ENCODE data around the gene POLL. TPM values are rescaled to one million over a fixed set of nuclear protein-coding genes. Genes with fewer than 3 reads are reported as not detected.

Gene POLL
- total RNA-seq, 4 donors from 2014 or later, result 23.9 to 89.8 (median 29.8) TPM

DNA sequence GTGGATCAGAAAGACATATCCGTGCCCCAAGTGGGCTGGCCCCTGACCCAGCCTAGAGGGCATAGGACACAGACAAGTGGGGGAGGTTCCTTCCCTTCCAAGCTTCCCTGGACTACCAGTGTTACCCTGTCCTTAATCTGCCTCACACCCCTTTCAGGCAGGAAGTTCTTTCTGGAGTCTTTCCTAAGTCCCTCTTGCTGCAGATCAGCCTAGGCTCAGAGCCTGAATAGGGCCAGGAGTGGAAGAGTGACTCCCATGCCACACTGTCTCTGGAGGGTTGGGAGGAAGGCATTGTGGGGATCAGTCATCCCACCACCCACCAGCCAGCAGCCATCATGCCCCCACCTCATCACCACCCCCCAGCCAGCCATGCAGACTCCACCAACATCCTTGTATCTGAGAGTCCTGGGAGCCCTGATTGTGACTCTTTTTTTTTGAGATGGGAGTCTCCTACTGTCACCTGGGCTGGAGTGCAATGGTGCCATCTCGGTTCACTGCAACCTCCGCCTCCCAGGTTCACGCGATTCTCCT, 22.6 kb downstream of the POLL start:
- Histone ChIP-seq H3K36me3 (no peaks in the 10 kb centered on the region), H3K9me3 (no peaks in the 10 kb centered on the region), H3K27ac (no peak overlapping the region), H3K4me1 (peaks cover 12 to 16% (median 15%) of the 10 kb centered on the region in 4 donors), H3K4me3 (no peak overlapping the region), H3K27me3 (peaks cover 76% of the 10 kb centered on the region)
- WGBS, 2 donors (ENCODE audit: low coverage in 1 of 2), result 67 to 80% methylated on average over 1 to 5 of the region's 5 CpGs
- DNase-seq, result no peak
- intact Hi-C loops (cut with DNase I; ENCODE audit: low total_unique reads) (no loop called here), in situ Hi-C loops (cut with MboI; ENCODE audit: low pct_ligation_motif_present in 1 of 4, low pct_unique_long_range_greater_than_20kb in 1 of 4, low sequenced_read_pairs in 3 of 4) (loop anchor here (10.0 to 25.0 kb wide), 4 partner anchors 253 to 353 kb away; no protein-coding TSS in a partner anchor)
- no peak for TF ChIP-seq EP300 (IDR thresholded peaks at IDR 0.05; ENCODE audit: low read depth)
- TF ChIP-seq POLR2A (IDR thresholded peaks at IDR 0.05), result no peak
- TF ChIP-seq, protein P1, sequence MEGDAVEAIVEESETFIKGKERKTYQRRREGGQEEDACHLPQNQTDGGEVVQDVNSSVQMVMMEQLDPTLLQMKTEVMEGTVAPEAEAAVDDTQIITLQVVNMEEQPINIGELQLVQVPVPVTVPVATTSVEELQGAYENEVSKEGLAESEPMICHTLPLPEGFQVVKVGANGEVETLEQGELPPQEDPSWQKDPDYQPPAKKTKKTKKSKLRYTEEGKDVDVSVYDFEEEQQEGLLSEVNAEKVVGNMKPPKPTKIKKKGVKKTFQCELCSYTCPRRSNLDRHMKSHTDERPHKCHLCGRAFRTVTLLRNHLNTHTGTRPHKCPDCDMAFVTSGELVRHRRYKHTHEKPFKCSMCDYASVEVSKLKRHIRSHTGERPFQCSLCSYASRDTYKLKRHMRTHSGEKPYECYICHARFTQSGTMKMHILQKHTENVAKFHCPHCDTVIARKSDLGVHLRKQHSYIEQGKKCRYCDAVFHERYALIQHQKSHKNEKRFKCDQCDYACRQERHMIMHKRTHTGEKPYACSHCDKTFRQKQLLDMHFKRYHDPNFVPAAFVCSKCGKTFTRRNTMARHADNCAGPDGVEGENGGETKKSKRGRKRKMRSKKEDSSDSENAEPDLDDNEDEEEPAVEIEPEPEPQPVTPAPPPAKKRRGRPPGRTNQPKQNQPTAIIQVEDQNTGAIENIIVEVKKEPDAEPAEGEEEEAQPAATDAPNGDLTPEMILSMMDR (IDR thresholded peaks at IDR 0.05), result no peak
- no peak for TF ChIP-seq POLR2AphosphoS5 (IDR thresholded peaks at IDR 0.05)

DNA sequence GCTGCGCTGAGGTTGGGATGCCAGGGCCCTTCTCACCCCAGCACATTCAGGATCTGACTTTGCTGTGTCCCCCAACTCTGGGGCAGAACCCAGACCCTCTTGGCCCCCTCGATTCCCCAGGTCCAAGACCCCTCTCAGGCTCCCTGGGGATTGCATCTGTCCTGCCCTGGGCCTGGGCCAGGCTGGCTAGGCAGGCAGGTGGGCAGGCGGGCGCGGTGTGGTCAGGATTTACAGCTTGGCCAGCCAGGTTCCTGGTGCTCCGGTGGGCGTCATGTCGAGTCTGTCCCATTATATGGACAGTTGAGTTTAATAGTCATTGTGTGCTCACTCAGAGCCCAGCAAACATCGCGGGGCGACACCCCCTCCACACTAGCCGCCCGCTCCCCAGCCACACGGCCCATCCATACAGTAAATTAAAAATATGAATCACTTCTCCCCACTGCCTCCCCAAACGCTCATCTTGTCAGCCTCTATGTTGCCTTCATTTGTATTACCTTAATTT, 23.5 kb downstream of the POLL start:
- Histone ChIP-seq H3K27me3 (peaks cover 70% of the 10 kb centered on the region), H3K4me3 (no peak overlapping the region), H3K9me3 (no peaks in the 10 kb centered on the region), H3K36me3 (no peaks in the 10 kb centered on the region), H3K27ac (no peak overlapping the region), H3K4me1 (peaks cover 6 to 9% (median 7%) of the 10 kb centered on the region in 4 donors)
- 68 to 73% methylated on average over 7 to 15 of the region's 15 CpGs for WGBS, 2 donors (ENCODE audit: low coverage in 1 of 2)
- TF ChIP-seq POLR2AphosphoS5 (IDR thresholded peaks at IDR 0.05) (no peak), POLR2A (IDR thresholded peaks at IDR 0.05) (no peak), EP300 (IDR thresholded peaks at IDR 0.05; ENCODE audit: low read depth) (no peak)
- TF ChIP-seq, protein P1 (IDR thresholded peaks at IDR 0.05), result no peak
- no peak for DNase-seq
- in situ Hi-C loops (cut with MboI; ENCODE audit: low pct_ligation_motif_present in 1 of 4, low pct_unique_long_range_greater_than_20kb in 1 of 4, low sequenced_read_pairs in 3 of 4) (loop anchor here (10.0 to 25.0 kb wide), 4 partner anchors 252 to 352 kb away; no protein-coding TSS in a partner anchor), intact Hi-C loops (cut with DNase I; ENCODE audit: low total_unique reads) (no loop called here)

- Histone ChIP-seq H3K9me3 (no peaks in the 10 kb centered on the region), H3K27me3 (peaks cover 60% of the 10 kb centered on the region), H3K4me1 (peaks cover 4 to 7% (median 5%) of the 10 kb centered on the region in 4 donors), H3K4me3 (no peak overlapping the region), H3K36me3 (no peaks in the 10 kb centered on the region), H3K27ac (no peak overlapping the region)
- DNase-seq, result no peak
- TF ChIP-seq EP300 (IDR thresholded peaks at IDR 0.05; ENCODE audit: low read depth) (no peak), POLR2AphosphoS5 (IDR thresholded peaks at IDR 0.05) (no peak), POLR2A (IDR thresholded peaks at IDR 0.05) (no peak)
- TF ChIP-seq, protein P1 (IDR thresholded peaks at IDR 0.05), result no peak
- 71% methylated on average over 11 of the region's 11 CpGs; no CpG with 5 or more reads in 1 of the 2 donors for WGBS, 2 donors (ENCODE audit: low coverage in 1 of 2)
- in situ Hi-C loops (cut with MboI; ENCODE audit: low pct_ligation_motif_present in 1 of 4, low pct_unique_long_range_greater_than_20kb in 1 of 4, low sequenced_read_pairs in 3 of 4), result loop anchor here (10.0 to 25.0 kb wide), 4 partner anchors 251 to 351 kb away; no protein-coding TSS in a partner anchor
- intact Hi-C loops (cut with DNase I; ENCODE audit: low total_unique reads), result no loop called here
Measured at GRCh38 chr10:101563497-101564040, 24.5 kb downstream of the POLL start.

DNA sequence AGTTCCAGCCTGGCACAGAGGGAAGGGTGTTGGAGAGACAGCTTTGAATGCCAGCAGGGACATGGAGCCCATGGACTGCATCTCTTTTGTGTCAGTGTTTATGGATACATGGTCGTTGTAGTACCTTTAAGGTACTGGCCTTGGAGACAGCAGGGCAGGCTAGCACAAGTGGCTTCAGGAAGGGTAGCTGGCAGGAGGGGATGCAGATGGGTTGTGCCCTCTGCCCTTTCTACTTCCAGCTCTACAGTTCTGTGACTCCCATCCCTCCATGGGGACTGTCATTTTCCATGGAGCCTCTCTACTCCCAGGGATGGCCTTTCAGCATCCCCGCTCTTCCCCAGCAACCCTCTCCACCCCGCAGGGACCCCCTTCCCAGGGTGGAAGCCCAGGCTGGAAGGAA, 25.1 kb downstream of the POLL start:
- H3K4me3 ChIP-seq, result no peak overlapping the region
- WGBS, 2 donors (ENCODE audit: low coverage in 1 of 2), result 73% methylated on average over 3 of the region's 3 CpGs; no CpG with 5 or more reads in 1 of the 2 donors
- H3K4me1 ChIP-seq, result peaks cover 4 to 7% (median 5%) of the 10 kb centered on the region in 4 donors
- no peak overlapping the region for H3K27ac ChIP-seq
- H3K36me3 ChIP-seq, result no peaks in the 10 kb centered on the region
- TF ChIP-seq POLR2A (IDR thresholded peaks at IDR 0.05), result no peak
- no peak for TF ChIP-seq POLR2AphosphoS5 (IDR thresholded peaks at IDR 0.05)
- TF ChIP-seq EP300 (IDR thresholded peaks at IDR 0.05; ENCODE audit: low read depth), result no peak
- TF ChIP-seq, protein P1 (IDR thresholded peaks at IDR 0.05), result no peak
- intact Hi-C loops (cut with DNase I; ENCODE audit: low total_unique reads) (no loop called here), in situ Hi-C loops (cut with MboI; ENCODE audit: low pct_ligation_motif_present in 1 of 4, low pct_unique_long_range_greater_than_20kb in 1 of 4, low sequenced_read_pairs in 3 of 4) (loop anchor here (10.0 to 25.0 kb wide), 4 partner anchors 251 to 351 kb away; no protein-coding TSS in a partner anchor)
- no peaks in the 10 kb centered on the region for H3K9me3 ChIP-seq
- no peak for DNase-seq
- peaks cover 55% of the 10 kb centered on the region for H3K27me3 ChIP-seq

Measured in transverse colon (tissue), 4 donors.